Uterus (tissue), 2 donors: ENCODE results near the gene WWP2.
"Not testable (repeated sequence)": the region's sequence is repeated elsewhere in the genome, so short reads cannot be mapped to it uniquely, and the experiment has no call there.

Experiments
- POLR2A ChIP-seq, 2 donors: fragments of 450-650 bp; IDR thresholded peaks; one replicate each; pipeline ENCODE4 v1.6.1; 2016; ENCODE audit warnings: antibody characterized with exemption in 2 of 2, mild to moderate bottlenecking in 1 of 2, moderate library complexity in 1 of 2
- TF ChIP-seq, protein P1 (sequence below), 4 experiments: fragments of 200-600 bp in 2 of 4; fragments of 450-650 bp in 2 of 4; sonication (generic) in 2 of 4; IDR thresholded peaks; one replicate each; pipeline ENCODE4 v1.5.1; 2016 to 2019; ENCODE audit warnings: antibody characterized with exemption in 4 of 4, mild to moderate bottlenecking in 2 of 4, moderate library complexity in 1 of 4

GRCh38 chr16:69952572-69953355 is 190.6 kb downstream of the WWP2 start:
- TF ChIP-seq, protein P1, sequence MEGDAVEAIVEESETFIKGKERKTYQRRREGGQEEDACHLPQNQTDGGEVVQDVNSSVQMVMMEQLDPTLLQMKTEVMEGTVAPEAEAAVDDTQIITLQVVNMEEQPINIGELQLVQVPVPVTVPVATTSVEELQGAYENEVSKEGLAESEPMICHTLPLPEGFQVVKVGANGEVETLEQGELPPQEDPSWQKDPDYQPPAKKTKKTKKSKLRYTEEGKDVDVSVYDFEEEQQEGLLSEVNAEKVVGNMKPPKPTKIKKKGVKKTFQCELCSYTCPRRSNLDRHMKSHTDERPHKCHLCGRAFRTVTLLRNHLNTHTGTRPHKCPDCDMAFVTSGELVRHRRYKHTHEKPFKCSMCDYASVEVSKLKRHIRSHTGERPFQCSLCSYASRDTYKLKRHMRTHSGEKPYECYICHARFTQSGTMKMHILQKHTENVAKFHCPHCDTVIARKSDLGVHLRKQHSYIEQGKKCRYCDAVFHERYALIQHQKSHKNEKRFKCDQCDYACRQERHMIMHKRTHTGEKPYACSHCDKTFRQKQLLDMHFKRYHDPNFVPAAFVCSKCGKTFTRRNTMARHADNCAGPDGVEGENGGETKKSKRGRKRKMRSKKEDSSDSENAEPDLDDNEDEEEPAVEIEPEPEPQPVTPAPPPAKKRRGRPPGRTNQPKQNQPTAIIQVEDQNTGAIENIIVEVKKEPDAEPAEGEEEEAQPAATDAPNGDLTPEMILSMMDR (IDR thresholded peaks at IDR 0.05): not testable (repeated sequence)
- TF ChIP-seq POLR2A (IDR thresholded peaks at IDR 0.05): not testable (repeated sequence)
